CD4-positive, CD25-positive, alpha-beta regulatory T cell (primary cell): ENCODE data around the gene CINP. TPM values are rescaled to one million over a fixed set of nuclear protein-coding genes. Genes with fewer than 3 reads are reported as not detected.

Experiments used
- ATAC-seq, 2 donors: fragments of 150-1000 bp; cut with Tn5 transposase; one replicate each; pipeline ENCODE4 v1.10.0; 2021; ENCODE audit warnings: low read depth in 2 of 2, moderate number of reproducible peaks in 2 of 2, moderate library complexity in 1 of 2
- DNase-seq, 3 donors: peaks; one replicate each; pipeline versions ENCODE4 v3.0.0 to v3.0.0-alpha.2; 2012 to 2022; ENCODE audit warnings: mixed read lengths in 1 of 3
- H3K27ac ChIP-seq: one replicate; pipeline ENCODE4 v1.7.0; 2013; ENCODE audit warnings: mild to moderate bottlenecking, low read length; ENCODE audit not compliant: insufficient read depth, poor library complexity, severe bottlenecking
- H3K27me3 ChIP-seq: one replicate; pipeline ENCODE4 v1.7.0; 2013; ENCODE audit warnings: low read length; ENCODE audit not compliant: control insufficient read depth, insufficient read depth
- H3K36me3 ChIP-seq: one replicate; pipeline ENCODE4 v1.7.0; 2013; ENCODE audit warnings: mild to moderate bottlenecking, low read length, moderate library complexity; ENCODE audit not compliant: control insufficient read depth, insufficient read depth
- H3K4me1 ChIP-seq: 2 replicates; pipeline ENCODE4 v1.7.0; 2013; ENCODE audit warnings: mild to moderate bottlenecking, low read length; ENCODE audit not compliant: insufficient read depth, control insufficient read depth, poor library complexity, severe bottlenecking
- H3K4me3 ChIP-seq: one replicate; pipeline ENCODE4 v1.7.0; 2013; ENCODE audit warnings: low read depth, mild to moderate bottlenecking, low read length, moderate library complexity
- H3K9me3 ChIP-seq, 2 experiments: 1 replicate in 1 of 2; 2 replicates in 1 of 2; pipeline ENCODE4 v1.7.0; 2013; ENCODE audit warnings: low read length in 2 of 2, mild to moderate bottlenecking in 1 of 2, moderate library complexity in 1 of 2; ENCODE audit not compliant: control insufficient read depth in 2 of 2
- H3K27ac Mint-ChIP-seq, 3 donors: one replicate each; pipeline ENCODE4 v1.8.0; 2020 to 2022; ENCODE audit warnings: mild to moderate bottlenecking in 3 of 3, mixed read lengths in 3 of 3, moderate library complexity in 2 of 3
- H3K27me3 Mint-ChIP-seq: one replicate; pipeline ENCODE4 v1.8.0; 2022; ENCODE audit warnings: mild to moderate bottlenecking, mixed read lengths
- H3K36me3 Mint-ChIP-seq: one replicate; pipeline ENCODE4 v1.8.0; 2020; ENCODE audit warnings: mixed read lengths
- H3K4me1 Mint-ChIP-seq, 4 donors: one replicate each; pipeline ENCODE4 v1.8.0; 2020 to 2022; ENCODE audit warnings: mixed read lengths in 4 of 4, mild to moderate bottlenecking in 1 of 4
- H3K4me3 Mint-ChIP-seq, 4 donors: one replicate each; pipeline ENCODE4 v1.8.0; 2020 to 2022; ENCODE audit warnings: mild to moderate bottlenecking in 4 of 4, mixed read lengths in 4 of 4, moderate library complexity in 3 of 4
- H3K9me3 Mint-ChIP-seq, 7 donors: one replicate each; pipeline ENCODE4 v1.8.0; 2020 to 2022; ENCODE audit warnings: mixed read lengths in 7 of 7, mild to moderate bottlenecking in 3 of 7, moderate library complexity in 2 of 7
- polyA plus RNA-seq, 4 donors: library from polyadenylated mRNA; unstranded; fragments of 300-500 nt; fragmentation: Illumina TruSeq; gene quantifications; one replicate each; pipeline ENCODE4 v1.2.3, GENCODE V29; 2021
- total RNA-seq: library from RNA; stranded (reverse); gene quantifications from one replicate; pipeline ENCODE4 v1.2.3, GENCODE V29; 2022

Gene CINP
- total and polyA plus RNA-seq, 5 donors from 2014 or later, result 21.5 to 57.0 (median 35.5) TPM

DNA sequence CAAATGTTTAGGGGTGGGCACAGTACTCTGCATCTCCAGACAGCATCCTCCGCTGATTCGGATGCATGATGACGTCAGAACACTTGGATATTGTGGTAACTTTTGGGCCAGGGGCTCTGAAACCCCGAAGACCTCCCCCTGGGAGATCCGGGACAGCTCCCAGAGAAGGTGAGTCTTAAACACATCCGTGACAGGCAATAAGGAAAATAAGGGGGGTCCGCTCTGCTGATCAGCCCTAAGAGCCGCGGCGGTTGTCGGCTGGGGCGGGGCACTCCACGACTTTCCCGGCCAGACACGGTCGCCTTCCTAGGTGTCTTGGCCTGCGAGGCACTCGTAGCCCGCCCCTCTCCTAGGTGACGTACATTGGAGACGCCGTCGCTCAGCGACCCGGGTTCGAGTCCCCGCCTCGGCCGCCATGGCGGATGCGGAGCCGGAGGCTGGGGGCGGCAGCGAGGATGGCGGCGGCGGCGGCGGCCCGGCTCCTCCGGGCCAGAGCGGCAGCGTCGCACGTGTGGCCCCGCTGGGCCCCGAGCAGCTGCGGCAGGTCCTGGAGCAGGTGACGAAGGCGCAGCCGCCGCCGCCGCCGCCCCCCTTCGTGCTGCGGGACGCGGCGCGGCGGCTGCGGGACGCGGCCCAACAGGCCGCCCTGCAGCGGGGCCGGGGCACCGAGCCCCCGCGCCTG, 43.2 kb downstream of the CINP start, which contains the start of gene ZNF839:
Gene ZNF839 (plus strand): TSS at position 396 of the 682 bp plus-strand sequence. CDS start 20 bp downstream, at position 416.
- Mint-ChIP-seq H3K4me1 (peaks cover 12 to 72% (median 38%) of the 10 kb centered on the region in 4 donors), H3K4me3 (peak within 1 kb of the TSS; percentile 94 to 98 (median 96)), H3K27ac (peak within 1 kb of the TSS; percentile 98 to 99 (median 99)), H3K9me3 (peaks cover 0 to 4% (median 0%) of the 10 kb centered on the region in 7 donors), H3K36me3 (peaks cover 5% of the 10 kb centered on the region), H3K27me3 (peaks cover 25% of the 10 kb centered on the region)
- Histone ChIP-seq H3K27me3 (no peaks in the 10 kb centered on the region), H3K9me3 (no peaks in the 10 kb centered on the region), H3K4me3 (peak within 1 kb of the TSS; percentile 82), H3K27ac (peak within 1 kb of the TSS; percentile 93), H3K4me1 (peaks cover 40% of the 10 kb centered on the region), H3K36me3 (no peaks in the 10 kb centered on the region)
- ATAC-seq (peak; percentile 65 to 74), DNase-seq (peak; percentile 85 to 93 (median 90))

DNA sequence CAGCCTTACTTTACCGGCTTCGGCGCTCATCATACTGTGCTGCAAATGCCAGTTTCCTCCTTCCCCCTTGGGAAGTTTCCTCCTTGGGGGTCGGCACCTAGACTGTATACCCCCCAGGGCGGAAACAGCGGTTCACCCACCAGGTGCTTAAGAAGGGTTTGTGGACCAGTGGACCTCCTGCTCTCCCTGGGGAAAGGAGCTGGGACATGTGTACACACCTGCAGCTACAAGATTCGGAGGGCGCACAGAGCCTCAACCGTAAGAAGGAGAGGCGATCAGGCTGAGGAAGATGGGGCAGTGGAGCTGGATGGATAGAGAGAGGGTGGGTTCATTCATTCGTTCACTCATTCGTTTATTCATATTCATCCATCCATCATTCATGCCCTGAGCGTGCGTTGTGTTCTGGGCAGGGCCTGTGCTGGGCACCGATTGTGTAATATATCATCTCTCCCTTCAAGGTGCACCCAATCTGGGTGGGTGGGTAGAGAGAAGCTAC, 43.9 kb downstream of the CINP start:
- Histone ChIP-seq H3K9me3 (no peaks in the 10 kb centered on the region), H3K4me1 (peaks cover 46% of the 10 kb centered on the region), H3K4me3 (peak overlapping the region; percentile 82), H3K27me3 (no peaks in the 10 kb centered on the region), H3K27ac (peak overlapping the region; percentile 93), H3K36me3 (no peaks in the 10 kb centered on the region)
- Mint-ChIP-seq H3K27me3 (peaks cover 28% of the 10 kb centered on the region), H3K27ac (peak overlapping the region; percentile 98 to 99 (median 99)), H3K36me3 (peaks cover 5% of the 10 kb centered on the region), H3K4me3 (peak overlapping the region; percentile 94 to 98 (median 96)), H3K4me1 (peaks cover 12 to 79% (median 43%) of the 10 kb centered on the region in 4 donors), H3K9me3 (peaks cover 0 to 4% (median 0%) of the 10 kb centered on the region in 7 donors)
- ATAC-seq (no peak), DNase-seq (no peak)

DNA sequence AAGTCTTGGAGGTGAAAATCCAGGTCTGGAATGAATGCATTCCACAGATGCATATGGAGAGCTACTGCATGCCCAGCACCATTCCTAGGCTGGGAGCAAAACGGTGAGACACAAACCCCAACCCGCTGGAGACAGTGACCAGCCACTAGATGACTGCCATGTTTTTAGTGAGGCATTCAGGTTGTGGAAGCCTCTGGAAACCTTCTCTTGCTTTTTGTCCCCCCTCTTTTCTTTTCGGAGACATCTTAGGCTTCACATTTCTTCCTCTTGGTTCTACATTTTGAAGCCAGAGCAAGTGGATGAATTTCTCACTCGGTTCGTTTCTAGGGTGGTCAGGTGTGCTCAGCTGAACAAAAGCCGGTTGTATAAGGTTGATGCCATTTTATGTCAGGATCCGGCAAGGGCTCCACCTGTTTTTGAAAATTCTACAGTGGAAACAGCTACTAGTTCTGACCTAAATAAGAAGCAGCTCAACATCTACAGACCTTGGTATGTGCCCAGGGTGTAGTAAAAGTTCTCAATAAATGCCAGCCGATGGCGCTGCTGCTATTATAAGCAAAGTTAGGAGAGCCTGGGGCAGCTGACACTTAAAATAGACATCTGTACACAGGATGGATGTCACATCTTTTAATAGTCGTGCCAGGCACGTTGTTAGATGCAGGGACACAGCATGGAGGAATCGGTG, 45.0 kb downstream of the CINP start:
- peaks cover 5% of the 10 kb centered on the region for H3K36me3 Mint-ChIP-seq
- Histone ChIP-seq H3K9me3 (no peaks in the 10 kb centered on the region), H3K36me3 (no peaks in the 10 kb centered on the region), H3K4me3 (peak overlapping the region; percentile 55), H3K4me1 (peaks cover 50% of the 10 kb centered on the region), H3K27me3 (no peaks in the 10 kb centered on the region), H3K27ac (peak overlapping the region; percentile 47)
- peak in 2 of 3 donors; percentile 32 to 76 for DNase-seq
- peak overlapping the region; percentile 93 to 99 (median 99) for H3K27ac Mint-ChIP-seq
- peaks cover 28% of the 10 kb centered on the region for H3K27me3 Mint-ChIP-seq
- peaks cover 12 to 80% (median 43%) of the 10 kb centered on the region in 4 donors for H3K4me1 Mint-ChIP-seq
- no peak for ATAC-seq
- peaks cover 0 to 4% (median 0%) of the 10 kb centered on the region in 7 donors for H3K9me3 Mint-ChIP-seq
- peak overlapping the region; percentile 94 to 98 (median 96) for H3K4me3 Mint-ChIP-seq

- H3K4me3 Mint-ChIP-seq, result peak overlapping the region; percentile 94 to 98 (median 96)
- ATAC-seq (peak; percentile 69 to 71), DNase-seq (peak; percentile 89 to 95 (median 90))
- H3K4me1 Mint-ChIP-seq, result peaks cover 12 to 72% (median 42%) of the 10 kb centered on the region in 4 donors
- no peaks in the 10 kb centered on the region for H3K9me3 ChIP-seq
- H3K27ac ChIP-seq, result peak overlapping the region; percentile 68
- H3K36me3 ChIP-seq, result no peaks in the 10 kb centered on the region
- H3K27me3 Mint-ChIP-seq, result peaks cover 28% of the 10 kb centered on the region
- H3K27me3 ChIP-seq, result no peaks in the 10 kb centered on the region
- H3K36me3 Mint-ChIP-seq, result peaks cover 5% of the 10 kb centered on the region
- peaks cover 50% of the 10 kb centered on the region for H3K4me1 ChIP-seq
- H3K27ac Mint-ChIP-seq, result peak overlapping the region; percentile 93 to 99 (median 99)
- H3K4me3 ChIP-seq, result peak overlapping the region; percentile 91
- H3K9me3 Mint-ChIP-seq, result peaks cover 0 to 4% (median 0%) of the 10 kb centered on the region in 7 donors
Observed at GRCh38 chr14:102316743-102317563, 45.7 kb downstream of the CINP start.

DNA sequence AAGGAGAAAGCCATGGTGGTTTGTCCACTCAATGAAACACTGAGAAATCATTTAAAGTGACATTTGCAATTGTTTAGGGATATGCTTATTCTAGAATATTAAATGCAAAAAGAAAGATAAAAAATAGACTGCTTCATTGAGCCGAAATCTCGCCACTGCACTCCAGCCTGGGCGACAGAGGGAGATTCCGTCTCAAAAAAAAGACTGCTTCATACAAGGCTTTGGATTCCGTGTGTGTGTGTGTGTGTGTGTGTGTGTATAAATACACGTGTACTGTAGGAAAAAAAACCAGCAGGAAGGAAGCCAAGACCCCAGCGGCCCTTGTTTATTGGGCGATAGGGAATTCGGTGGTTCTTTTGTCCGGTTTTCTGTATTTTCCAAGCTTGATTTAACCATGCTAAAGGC, 46.4 kb downstream of the CINP start:
- Histone ChIP-seq H3K27me3 (no peaks in the 10 kb centered on the region), H3K36me3 (no peaks in the 10 kb centered on the region), H3K9me3 (no peaks in the 10 kb centered on the region), H3K27ac (peak overlapping the region; percentile 68), H3K4me1 (peaks cover 50% of the 10 kb centered on the region), H3K4me3 (peak overlapping the region; percentile 91)
- H3K4me1 Mint-ChIP-seq, result peaks cover 12 to 68% (median 38%) of the 10 kb centered on the region in 4 donors
- ATAC-seq (no peak), DNase-seq (peak in 2 of 3 donors; percentile 25 to 53)
- H3K36me3 Mint-ChIP-seq, result peaks cover 5% of the 10 kb centered on the region
- peaks cover 28% of the 10 kb centered on the region for H3K27me3 Mint-ChIP-seq
- peak overlapping the region; percentile 93 to 99 (median 99) for H3K27ac Mint-ChIP-seq
- H3K9me3 Mint-ChIP-seq, result peaks cover 0 to 4% (median 0%) of the 10 kb centered on the region in 7 donors
- peak overlapping the region; percentile 94 to 98 (median 96) for H3K4me3 Mint-ChIP-seq

DNA sequence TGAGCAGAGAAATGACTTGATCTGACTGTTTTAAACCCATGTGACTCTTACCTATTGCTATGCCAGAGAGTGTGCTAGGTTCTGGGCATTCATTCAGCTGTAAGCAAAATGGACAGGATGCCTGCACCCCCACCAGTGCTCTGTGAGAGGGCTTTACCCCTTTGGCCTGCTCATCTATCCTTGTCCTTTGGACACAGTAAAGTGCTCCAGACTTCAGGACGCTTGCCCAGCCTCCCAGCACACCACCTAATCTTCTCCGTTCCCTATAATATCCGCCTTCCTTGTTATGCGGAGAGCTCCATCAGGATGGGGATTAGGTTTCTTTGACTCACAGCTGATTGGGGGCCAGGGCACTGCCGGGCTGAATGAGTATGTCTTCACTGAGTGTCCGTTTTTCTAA, 47.6 kb downstream of the CINP start:
- Histone ChIP-seq H3K27me3 (no peaks in the 10 kb centered on the region), H3K9me3 (no peaks in the 10 kb centered on the region), H3K36me3 (no peaks in the 10 kb centered on the region), H3K4me1 (peaks cover 44% of the 10 kb centered on the region), H3K4me3 (no peak overlapping the region), H3K27ac (no peak overlapping the region)
- H3K4me1 Mint-ChIP-seq, result peaks cover 12 to 55% (median 33%) of the 10 kb centered on the region in 4 donors
- H3K4me3 Mint-ChIP-seq, result peak overlapping the region in 3 of 4 donors; percentile 85 to 94 (median 85)
- DNase-seq (no peak), ATAC-seq (no peak)
- H3K27ac Mint-ChIP-seq, result peak overlapping the region in 1 of 3 donors; percentile 15
- peaks cover 28% of the 10 kb centered on the region for H3K27me3 Mint-ChIP-seq
- peaks cover 0 to 4% (median 0%) of the 10 kb centered on the region in 7 donors for H3K9me3 Mint-ChIP-seq
- peaks cover 5% of the 10 kb centered on the region for H3K36me3 Mint-ChIP-seq
